Adrenal gland (tissue), 5 donors: ENCODE results near the gene ABCG1.

Experiments
- POLR2A ChIP-seq, 2 donors: fragments of 450-650 bp; IDR thresholded peaks; one replicate each; pipeline ENCODE4 v1.6.1; 2017; ENCODE audit warnings: antibody characterized with exemption in 2 of 2, mild to moderate bottlenecking in 2 of 2, moderate library complexity in 1 of 2
- TF ChIP-seq, protein P1 (sequence below), 6 experiments: fragments of 450-650 bp in 4 of 6; fragments of 200-600 bp in 2 of 6; sonication (generic) in 1 of 6; IDR thresholded peaks; 1 replicate in 5 of 6; 2 replicates in 1 of 6; pipeline versions ENCODE4 v1.5.1 to v1.8.0; 2016 to 2021; ENCODE audit warnings: antibody characterized with exemption in 6 of 6, mild to moderate bottlenecking in 2 of 6, moderate library complexity in 1 of 6
- donor health status: DM: no; HTN: no; CAD: no.

DNA sequence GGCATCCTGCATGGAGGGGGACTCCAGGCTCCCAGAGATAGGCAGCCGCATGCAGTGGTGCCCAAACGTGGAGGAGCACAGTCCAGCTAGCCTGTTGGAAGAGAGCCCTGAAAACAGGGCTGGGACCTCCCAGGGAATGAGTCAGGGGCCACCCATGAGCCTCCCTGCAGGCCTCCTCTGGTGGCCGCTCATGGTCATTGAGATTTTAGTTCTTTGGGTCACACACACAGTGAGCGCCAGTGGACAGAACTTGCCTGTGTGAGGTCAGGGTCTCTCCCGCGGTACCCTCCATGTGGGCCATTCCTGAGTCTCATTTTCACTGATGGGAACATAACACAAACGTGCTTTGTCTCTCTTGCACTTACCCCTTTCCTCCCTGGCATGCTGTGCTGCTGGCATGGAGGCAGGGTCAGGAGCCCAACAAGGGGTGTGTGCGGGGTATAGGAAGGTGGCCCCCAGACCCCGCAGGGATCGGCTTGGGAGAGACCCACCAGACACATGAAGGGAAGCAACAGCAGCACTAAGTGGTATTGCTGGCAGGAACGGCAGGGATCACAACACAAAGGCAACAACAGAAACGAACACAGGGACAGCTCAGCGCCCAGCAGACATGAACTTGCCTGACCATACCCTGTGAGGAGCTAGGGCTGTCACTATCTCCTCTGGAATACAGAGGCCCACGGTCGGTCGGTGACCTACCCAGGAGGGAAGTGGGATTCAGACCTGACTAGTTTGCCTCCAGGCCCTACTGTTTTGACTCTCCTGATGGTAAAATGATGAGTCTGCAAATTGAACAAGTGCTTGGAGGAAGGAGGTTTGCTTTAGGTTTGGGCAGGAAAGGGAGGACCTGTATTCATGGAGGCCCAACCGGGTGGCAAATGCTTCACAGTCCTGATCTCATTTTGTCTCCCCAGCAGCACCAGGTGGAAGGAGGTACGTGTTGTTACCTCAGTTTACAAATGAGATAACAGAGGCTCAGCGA, 31.8 kb downstream of the ABCG1 start:
- no peak for TF ChIP-seq POLR2A (IDR thresholded peaks at IDR 0.05)
- TF ChIP-seq, protein P1, sequence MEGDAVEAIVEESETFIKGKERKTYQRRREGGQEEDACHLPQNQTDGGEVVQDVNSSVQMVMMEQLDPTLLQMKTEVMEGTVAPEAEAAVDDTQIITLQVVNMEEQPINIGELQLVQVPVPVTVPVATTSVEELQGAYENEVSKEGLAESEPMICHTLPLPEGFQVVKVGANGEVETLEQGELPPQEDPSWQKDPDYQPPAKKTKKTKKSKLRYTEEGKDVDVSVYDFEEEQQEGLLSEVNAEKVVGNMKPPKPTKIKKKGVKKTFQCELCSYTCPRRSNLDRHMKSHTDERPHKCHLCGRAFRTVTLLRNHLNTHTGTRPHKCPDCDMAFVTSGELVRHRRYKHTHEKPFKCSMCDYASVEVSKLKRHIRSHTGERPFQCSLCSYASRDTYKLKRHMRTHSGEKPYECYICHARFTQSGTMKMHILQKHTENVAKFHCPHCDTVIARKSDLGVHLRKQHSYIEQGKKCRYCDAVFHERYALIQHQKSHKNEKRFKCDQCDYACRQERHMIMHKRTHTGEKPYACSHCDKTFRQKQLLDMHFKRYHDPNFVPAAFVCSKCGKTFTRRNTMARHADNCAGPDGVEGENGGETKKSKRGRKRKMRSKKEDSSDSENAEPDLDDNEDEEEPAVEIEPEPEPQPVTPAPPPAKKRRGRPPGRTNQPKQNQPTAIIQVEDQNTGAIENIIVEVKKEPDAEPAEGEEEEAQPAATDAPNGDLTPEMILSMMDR (IDR thresholded peaks at IDR 0.05), result peak in 5 of 6 experiments; percentile 17 to 47 (median 20)
